B cell (primary cell): ENCODE measurements around the gene SLC43A2.

ENCODE experiments used
- CTCF ChIP-seq: fragments of 200-600 bp; IDR thresholded peaks from one replicate; pipeline ENCODE4 v1.8.0; 2022; ENCODE audit warnings: antibody characterized with exemption, mild to moderate bottlenecking
- EZH2 ChIP-seq: IDR thresholded peaks from 2 replicates; pipeline ENCODE4 v1.6.1; 2012; ENCODE audit warnings: borderline replicate concordance, low read depth, mild to moderate bottlenecking, moderate library complexity, low read length; ENCODE audit not compliant: insufficient read depth, poor library complexity, severe bottlenecking

GRCh38 chr17:1604831-1605528 lies 23.7 kb downstream of the SLC43A2 start:
- no peak for TF ChIP-seq CTCF
- TF ChIP-seq EZH2, result no peak
